GM21723 (cell line): ENCODE data around the gene TMEM39A.

Experiments used
- ATAC-seq: cut with Tn5 transposase; IDR thresholded peaks from one replicate; pipeline ENCODE4 v1.9.1; 2021; ENCODE audit warnings: mild to moderate bottlenecking, moderate library complexity; ENCODE audit not compliant: unreplicated experiment

The TMEM39A gene

DNA sequence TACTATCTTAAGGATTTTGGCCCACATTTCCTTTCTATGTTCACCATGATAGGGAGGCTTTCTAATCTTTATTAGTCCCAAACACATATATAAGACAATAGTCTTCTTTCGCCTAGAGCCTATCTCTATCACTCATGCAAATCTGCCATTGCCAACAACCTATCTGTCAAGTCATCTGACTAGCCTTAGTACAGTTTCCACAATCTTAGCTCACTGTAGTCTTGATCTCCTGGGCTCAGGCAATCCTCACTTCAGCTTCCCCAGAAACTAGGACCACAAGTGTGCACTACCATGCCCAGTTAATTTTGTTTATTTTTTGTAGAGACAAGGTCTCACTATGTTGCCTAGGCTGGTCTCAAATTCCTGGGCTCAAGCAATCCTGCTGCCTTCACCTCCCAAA, 6.9 kb downstream of the TMEM39A start:
- no peak for ATAC-seq

DNA sequence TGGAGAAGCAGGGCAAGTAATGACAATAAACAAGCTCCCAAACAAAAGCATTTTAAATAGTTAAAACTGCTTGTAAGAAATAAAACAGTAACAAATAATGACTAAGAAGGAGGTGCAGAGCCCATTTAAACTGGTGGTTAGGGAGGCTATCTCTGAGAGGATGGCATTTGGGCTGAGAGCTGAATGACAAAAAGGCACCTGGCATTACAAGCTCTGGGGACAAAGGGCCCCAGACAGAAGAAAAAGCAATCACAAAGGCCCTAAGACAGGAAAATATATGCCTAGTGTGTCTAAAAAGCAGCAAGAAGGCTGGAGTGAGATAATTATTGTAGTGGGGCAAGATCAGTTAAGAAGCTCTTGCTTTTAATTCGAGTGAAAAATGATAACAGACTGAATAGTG, 9.6 kb downstream of the TMEM39A start:
- ATAC-seq, result no peak

DNA sequence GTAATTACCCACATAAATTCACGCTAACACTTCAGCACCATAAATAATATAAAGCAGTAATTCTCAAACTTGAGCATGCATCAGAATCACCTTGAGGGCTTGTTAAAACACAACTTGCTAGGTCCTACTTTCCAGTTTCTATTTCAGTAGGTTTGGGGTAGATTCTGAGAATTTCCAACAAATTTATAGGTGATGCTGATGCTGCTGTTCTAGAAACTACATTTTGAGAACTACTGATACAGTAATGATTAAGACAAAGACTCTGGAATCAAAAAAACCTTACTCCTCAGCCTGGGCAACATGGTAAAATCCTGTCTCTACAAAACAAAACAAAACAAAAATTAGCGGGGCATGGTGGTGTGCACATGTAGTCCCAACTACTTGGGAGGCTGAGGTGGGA, 18.8 kb downstream of the TMEM39A start:
- ATAC-seq, result no peak

DNA sequence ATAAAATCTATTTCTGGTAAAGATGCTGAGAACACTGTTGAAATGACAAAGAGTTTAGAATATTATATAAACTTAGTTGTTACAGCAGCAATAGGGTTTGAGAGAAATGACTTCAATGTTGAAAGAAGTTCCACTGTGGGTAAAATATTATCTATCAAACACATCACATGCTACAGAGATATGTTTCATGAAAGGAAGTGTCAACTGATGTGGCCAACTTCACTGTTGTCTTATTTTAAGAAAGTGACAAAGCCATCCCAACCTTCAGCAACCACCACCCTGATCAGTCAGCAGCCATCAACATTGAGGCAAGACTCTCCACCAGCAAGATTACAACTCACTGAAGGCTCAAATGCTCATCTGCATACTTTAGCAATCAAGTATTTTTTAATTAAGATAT, 20.2 kb downstream of the TMEM39A start:
- ATAC-seq, result no peak

DNA sequence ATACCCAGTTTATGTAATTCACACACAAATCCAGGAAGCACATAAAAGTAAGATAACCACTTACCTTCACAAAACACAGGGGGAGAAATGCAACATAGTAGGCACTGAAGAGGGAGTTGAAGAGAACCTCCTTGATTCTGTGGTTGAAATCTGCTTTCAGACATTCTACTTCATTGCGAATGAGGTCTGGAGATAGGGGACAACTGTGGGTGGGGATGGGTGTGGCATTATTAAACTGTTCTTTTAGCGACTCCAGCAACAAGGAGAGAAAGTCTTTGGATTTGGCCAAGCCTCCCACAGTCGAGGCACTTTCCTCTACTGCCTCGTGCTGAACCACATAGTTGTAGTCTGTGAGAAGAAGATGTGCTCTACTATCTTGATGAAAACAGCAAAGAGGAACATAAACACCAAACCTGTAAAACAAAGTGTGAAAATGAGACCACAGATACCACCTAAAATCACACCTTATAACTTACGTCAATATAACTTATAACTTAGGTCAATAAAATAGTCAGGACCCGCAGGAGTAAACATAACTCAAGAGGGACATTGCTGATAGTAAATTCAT, 25.6 kb downstream of the TMEM39A start:
- no peak for ATAC-seq

DNA sequence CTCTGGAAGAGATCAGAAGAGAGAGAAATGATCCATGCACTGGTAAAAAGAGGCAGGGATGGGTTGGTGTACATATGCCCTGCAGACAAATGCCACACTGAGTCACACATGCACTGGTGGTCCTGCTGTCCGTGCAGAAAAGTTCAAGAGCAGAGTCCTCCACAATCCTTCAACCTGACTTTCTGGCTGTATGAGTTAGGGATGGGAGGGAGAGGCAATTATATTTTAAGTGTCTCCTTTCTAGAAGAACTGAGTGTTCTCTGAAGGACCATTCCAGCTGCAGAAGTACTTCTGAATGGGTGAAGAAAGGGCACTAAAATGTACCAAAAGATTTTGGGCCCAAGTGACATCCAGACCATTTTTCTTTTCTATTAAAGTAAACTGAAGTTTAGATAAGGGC, 26.4 kb downstream of the TMEM39A start:
- no peak for ATAC-seq

DNA sequence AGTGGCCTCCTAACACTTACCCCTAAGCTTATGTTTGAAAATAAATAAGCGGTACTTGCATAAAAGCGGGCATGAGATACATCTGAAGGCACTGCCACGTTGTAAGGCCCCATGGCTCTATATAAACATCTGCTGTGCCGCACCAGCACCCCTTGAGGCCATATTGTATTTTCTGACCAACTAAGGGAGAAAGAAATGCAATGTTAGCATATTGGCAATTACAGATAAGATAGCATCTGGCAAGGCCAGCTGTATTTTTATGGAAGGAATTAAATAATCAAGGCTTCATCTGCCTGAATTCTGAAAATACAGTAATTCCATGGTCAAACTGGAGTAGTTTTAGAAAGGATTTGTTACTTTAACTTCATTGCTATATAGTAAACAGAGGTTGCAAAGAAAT, 28.7 kb downstream of the TMEM39A start:
- no peak for ATAC-seq

DNA sequence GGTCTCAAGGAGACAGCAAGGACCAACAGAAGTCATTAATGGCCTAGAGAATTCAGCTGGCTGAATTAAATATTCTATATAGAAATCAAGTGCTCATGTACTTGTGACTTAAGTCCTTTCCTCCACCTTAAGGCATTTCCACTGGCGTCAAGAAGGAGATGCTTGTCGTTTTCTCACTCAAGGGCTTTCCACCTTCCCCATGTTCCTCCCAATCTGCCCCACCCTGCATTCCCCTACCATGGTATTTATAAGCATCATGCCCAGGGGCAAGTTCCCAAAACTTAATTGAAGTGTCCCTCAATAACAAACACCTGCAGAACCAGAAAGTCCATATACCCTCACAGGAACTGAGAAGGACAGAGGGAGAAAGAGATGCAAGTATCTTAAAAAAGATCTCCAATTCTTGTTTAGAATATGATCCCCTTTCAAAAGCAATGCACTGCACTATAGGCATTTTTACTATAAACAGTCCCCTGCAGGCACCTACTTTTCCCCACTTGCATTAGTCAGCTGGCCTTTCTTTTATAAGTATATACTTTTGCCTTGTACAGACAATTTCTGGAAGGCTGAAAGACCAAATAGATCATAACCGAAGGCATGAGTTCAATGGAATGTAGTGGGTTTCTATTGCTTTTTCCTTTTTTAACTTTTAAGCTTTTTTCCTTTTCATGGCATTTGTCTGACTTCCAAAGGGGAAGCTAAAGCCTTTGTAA, 29.6 kb downstream of the TMEM39A start:
- ATAC-seq, result no peak

DNA sequence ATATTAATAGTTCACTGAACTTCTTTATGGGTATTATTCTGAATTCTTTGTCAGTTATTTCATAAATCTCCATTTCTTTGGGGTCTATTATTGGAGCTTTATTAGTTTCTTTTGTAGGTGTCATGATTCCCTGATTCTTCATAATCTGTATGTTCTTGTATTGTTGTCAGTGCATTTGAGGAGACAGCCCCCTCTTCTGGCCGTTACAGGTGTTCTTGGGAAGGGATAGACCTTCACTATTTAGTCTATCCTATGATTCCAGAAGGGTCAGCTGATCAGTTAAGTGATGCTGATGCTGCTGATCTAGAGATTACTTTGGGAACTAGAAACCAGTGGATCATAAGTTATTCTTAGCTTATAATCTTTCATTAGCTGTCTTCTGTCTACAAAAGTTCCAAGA, 34.9 kb downstream of the TMEM39A start:
- no peak for ATAC-seq

DNA sequence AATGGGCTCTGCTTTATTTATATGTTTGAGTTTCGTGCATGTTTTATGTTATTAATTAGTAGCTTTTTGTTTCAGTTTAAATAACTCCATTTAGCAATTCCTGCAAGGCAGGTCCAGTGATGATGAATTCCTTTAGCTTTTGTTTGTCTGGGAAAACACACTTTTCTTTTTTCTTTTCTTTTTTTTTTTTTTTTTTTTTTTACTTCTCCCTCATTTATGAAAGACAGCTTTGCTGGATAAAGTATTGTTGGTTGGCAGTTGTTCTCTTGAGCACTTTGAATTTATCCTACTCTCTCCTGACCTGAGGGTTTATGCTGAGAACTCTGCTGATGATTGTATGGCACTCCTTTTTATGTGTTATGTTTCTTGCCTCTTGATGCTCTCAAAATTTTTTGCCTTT, 35.7 kb downstream of the TMEM39A start:
- ATAC-seq, result no peak

DNA sequence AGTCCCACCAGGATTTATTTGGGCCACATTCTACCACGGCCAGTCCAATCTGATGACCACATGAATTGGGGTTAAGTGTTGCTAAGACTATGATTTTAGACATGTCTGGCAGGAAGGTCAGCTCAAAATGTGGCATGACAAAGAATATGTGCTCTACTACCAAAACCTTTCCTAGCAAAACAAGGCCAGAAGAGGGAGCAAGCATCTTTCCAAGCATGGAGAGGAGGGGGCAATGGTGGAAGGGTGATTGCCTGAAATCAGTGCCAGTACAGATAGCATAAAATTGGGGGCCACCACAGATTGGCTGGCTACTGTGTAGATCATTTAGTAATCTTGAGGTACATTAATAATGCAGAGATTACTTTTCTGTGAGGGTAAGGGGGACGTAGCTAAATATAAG, 43.2 kb downstream of the TMEM39A start:
- ATAC-seq, result no peak

DNA sequence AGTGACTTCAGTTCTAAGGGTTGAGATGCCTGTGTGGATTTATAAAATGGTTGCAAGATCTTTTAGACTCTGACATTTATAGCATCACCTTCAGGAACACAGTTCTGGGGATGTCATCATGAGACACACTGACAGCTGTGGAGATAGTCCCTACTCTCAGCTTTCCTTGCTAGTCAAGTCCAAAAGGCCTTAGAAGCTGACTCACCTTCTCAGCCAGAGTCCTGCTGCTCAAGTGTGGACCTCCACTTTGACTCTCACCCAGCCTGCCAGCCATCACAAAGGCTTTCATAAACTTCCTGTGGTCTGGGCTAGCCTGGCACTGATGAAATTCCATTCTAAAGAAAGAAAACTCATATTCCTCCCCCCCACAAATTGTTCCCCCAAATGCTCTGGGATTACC, 44.8 kb downstream of the TMEM39A start:
- no peak for ATAC-seq

DNA sequence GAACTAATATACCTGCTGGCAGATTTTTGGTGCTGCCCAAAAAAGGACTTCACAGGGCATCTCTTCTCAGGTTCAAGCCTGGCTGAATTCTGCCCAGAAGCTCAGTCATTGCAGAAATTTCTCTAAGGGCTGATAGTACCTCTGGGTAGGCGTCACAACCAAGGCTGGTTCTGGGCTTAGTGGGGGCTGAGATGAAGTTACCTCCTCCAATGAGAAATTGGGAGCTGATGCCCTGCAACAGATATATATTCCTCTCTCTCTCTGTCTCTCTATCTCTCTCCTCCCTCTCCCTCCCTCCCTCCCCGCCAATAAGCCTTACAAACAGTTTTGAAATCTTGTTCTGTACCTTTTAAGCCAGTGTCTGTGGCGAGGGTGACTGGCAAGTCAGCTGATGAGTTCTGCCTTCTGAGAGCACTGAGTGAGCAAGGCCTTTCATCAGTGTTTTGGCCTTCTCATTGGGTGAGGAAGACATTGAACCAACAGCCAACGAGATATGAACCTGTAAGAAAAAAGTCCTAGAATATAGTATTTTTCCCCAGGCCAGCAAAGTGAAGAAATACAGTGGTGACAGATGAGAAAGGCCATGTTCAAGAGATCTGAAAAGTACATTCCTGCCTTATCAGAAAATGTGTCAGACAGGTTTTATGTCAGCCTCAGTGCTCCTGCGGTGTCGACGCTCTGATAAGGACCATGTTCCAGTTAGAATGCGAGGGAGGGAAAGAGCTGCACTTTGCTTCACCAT, 45.5 kb downstream of the TMEM39A start:
- no peak for ATAC-seq

DNA sequence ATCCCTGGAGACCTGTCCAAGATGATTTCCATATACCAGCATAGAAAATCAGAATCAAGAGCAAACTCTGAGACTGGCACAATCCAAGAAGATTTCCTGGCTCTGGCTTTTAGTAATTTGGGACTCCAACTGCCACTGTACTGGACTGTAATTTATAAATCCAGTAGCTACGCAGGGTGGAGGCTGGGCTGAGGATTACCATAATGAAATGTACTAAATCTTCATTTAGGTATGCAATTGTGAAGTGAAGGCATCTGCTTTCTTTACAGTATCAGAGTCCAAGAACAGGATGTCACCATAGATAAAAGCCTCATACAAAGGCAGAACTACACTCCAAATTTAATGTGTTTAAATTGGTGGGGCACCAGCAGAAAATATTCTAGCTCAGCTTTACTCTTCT, 46.5 kb downstream of the TMEM39A start:
- no peak for ATAC-seq

DNA sequence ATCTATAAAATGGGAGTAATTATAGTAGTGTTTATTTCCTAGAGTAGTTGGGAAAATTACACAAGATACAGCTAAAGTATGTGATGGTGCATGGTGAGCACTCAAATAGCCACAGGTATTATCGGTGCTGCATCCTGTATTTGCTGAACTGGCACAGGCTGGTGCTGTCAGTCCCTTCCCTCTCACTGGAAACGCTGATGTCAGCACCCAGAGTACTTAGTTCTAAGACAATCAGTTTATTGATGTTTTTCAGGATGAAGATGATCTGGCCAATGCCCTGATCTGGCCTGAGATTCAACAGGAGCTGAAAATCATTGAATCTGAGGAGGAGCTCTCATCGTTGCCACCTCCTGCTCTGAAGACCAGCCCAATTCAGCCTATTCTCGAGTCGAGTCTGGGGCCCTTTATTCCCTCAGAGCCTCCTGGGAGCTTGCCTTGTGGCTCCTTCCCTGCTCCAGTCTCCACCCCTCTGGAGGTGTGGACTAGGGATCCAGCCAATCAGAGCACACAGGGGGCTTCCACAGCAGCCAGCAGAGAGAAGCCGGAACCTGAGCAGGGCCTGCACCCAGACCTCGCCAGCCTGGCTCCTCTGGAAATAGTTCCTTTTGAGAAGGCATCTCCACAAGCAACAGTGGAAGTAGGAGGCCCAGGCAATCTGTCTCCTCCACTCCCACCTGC, 49.7 kb downstream of the TMEM39A start:
- no peak for ATAC-seq

DNA sequence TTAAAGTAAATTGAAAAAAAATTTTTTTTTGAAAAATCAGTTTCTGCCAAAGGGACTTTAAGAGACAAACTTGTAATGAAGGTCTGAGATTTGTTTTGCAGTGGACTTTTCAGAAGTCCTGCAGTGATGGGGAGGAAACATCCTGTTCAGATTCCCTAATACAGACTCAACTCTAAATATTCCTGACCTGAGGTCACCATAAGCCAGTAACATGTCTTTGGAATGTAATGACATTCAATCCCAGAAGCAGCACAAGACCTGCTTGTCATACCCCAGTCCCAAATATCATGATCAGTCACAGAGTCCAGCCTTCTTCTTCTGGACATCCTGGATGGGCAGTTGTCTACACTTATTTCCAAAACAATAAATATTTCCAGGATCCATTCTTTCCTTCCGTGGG, 53.6 kb downstream of the TMEM39A start:
- ATAC-seq, result no peak

DNA sequence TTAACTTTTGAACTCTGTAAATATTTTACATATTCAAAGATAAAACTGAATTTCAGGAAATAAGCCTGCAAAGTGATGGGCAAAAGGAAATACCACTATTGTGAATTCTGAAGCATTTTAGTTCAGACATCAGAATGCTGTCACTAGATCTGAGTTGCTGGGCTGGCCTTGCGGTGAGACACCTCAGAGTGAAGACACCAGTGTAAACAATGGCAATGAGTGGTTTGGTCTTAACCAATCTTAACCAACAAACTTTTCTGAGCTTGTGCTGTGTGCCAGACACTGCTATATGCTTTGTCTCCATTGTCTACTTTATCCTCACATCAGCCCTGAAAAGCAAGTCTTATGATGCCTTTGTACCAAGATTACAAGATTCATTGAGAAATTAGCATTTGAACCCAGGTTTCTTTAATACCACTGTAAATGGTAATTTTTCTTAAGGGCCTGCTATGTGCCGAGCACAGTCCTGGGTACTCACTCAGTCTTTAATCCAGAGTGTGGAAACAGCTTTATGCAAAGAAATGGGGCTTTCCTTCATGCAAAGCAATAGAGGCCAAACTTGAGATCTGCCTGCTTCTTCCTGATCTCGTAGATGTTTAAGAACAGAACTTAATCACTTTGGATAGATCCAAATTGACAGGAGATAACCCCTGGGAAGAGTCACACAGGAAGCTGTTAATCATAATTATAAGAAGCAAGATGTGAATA, 55.0 kb downstream of the TMEM39A start:
- peak; percentile 47 for ATAC-seq

DNA sequence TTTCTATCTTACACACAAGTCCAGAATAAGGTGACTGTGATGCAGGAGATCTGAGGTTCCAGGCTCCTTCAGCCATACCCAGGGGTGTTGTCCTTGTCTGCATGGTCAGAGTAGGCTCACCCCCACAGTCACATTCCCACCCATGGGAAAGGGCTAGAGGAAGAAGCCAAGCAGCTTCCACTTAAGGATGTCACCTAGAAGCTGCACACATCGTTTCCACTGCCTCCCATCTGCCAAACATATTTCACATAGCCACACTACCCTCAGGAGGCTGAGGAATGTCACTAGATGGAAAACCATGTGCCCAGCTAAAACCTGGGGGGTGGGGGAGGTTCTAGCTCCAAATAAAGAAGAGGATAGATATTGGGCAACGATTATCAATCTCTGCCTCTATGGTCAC, 58.1 kb downstream of the TMEM39A start:
- ATAC-seq, result no peak

DNA sequence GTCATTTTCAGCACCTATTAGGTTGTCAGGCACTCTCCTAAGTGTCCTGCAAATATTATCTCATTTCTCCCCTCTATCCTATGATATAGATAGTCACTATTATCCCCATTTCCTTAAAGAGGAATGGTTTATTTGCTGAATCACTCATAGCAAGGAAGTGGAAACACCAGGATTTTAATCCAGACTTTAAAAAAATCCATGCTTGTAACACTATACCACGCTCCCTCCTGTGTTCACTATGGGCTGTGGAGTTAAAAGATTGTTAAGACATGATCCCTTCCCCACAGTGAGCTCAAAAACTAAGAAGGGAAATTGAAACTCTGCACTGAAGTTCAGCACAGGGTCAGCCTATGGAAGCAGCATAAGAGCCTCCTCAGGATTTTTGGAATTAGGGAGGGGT, 60.2 kb downstream of the TMEM39A start:
- ATAC-seq, result no peak

DNA sequence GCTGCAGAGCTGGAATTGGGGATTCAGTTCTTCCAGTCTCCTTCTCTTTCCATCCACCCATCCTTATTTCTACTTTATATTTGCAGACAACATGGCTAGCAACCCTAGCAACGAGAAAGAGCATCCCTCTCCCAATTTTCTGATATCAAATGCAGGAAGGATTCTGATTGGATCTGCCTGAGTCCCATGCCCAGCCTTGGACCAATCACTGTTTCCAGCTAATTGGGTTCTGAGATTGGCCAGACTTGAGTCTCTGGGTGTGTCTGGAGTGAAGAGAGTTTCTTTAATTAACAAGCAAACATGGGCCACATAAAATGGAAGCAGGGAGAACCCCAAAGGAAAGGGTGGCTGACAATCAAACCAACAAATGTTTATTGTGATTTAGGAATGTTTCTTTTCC, 60.6 kb downstream of the TMEM39A start:
- ATAC-seq, result no peak
